GM23338 (cell line): ENCODE measurements around the gene IGSF22. TPM values are rescaled to one million over a fixed set of nuclear protein-coding genes. Genes with fewer than 3 reads are reported as not detected.

Source experiments
- ATAC-seq: fragments of 200-7000 bp; cut with Tn5 transposase; 3 replicates; pipeline ENCODE4 v1.9.1; 2020
- DNase-seq: peaks from one replicate; pipeline ENCODE4 v3.0.0-alpha.2; 2015; ENCODE audit warnings: low spot score
- H2AFZ ChIP-seq: fragments of 200-600 bp; sonication (generic); 2 replicates; pipeline ENCODE4 v1.8.0; 2016; ENCODE audit warnings: antibody characterized with exemption, mild to moderate bottlenecking, moderate library complexity
- H3F3A ChIP-seq: fragments of 200-600 bp; sonication (generic); replicated peaks from 2 replicates; pipeline ENCODE4 v1.8.0; 2017; ENCODE audit warnings: antibody characterized with exemption, mixed run types, low read depth
- H3K27ac ChIP-seq: fragments of 200-600 bp; sonication (generic); 2 replicates; pipeline ENCODE4 v1.6.1; 2016; ENCODE audit warnings: low read depth
- H3K27me3 ChIP-seq: fragments of 200-600 bp; sonication (generic); 2 replicates; pipeline ENCODE4 v1.8.0; 2016; ENCODE audit warnings: mild to moderate bottlenecking, mixed run types, moderate library complexity; ENCODE audit not compliant: insufficient read depth
- H3K36me3 ChIP-seq: fragments of 200-600 bp; sonication (generic); 2 replicates; pipeline ENCODE4 v1.8.0; 2016; ENCODE audit warnings: mild to moderate bottlenecking; ENCODE audit not compliant: insufficient read depth
- H3K4me1 ChIP-seq: fragments of 200-600 bp; sonication (generic); 2 replicates; pipeline ENCODE4 v1.8.0; 2016; ENCODE audit warnings: mild to moderate bottlenecking, moderate library complexity; ENCODE audit not compliant: insufficient read depth
- H3K4me2 ChIP-seq: fragments of 200-600 bp; sonication (generic); 2 replicates; pipeline ENCODE4 v1.7.1; 2017; ENCODE audit warnings: mixed run types
- H3K4me3 ChIP-seq: fragments of 200-600 bp; sonication (generic); 2 replicates; pipeline ENCODE4 v1.6.1; 2016; ENCODE audit warnings: mixed run types
- H3K79me2 ChIP-seq: fragments of 200-600 bp; sonication (generic); replicated peaks from 2 replicates; pipeline ENCODE4 v1.8.0; 2017; ENCODE audit warnings: mild to moderate bottlenecking; ENCODE audit not compliant: insufficient read depth
- H3K9me2 ChIP-seq: fragments of 200-600 bp; sonication (generic); 2 replicates; pipeline ENCODE4 v1.8.0; 2017; ENCODE audit not compliant: insufficient read depth
- H4K20me1 ChIP-seq: fragments of 200-600 bp; sonication (generic); replicated peaks from 2 replicates; pipeline ENCODE4 v1.8.0; 2017; ENCODE audit warnings: mild to moderate bottlenecking; ENCODE audit not compliant: insufficient read depth
- H3K27ac Mint-ChIP-seq: 2 replicates; pipeline ENCODE4 v1.8.0; 2020; ENCODE audit warnings: inconsistent platforms, mild to moderate bottlenecking, moderate library complexity, mixed read lengths
- H3K27me3 Mint-ChIP-seq: 3 replicates; pipeline ENCODE4 v1.8.0; 2022; ENCODE audit warnings: low read depth, mild to moderate bottlenecking, moderate library complexity, mixed read lengths, inconsistent platforms; ENCODE audit not compliant: insufficient read depth, poor library complexity
- H3K36me3 Mint-ChIP-seq: 3 replicates; pipeline ENCODE4 v1.8.0; 2021; ENCODE audit warnings: low read depth, mild to moderate bottlenecking, inconsistent platforms, moderate library complexity, mixed read lengths
- H3K4me1 Mint-ChIP-seq: 3 replicates; pipeline ENCODE4 v1.8.0; 2020; ENCODE audit warnings: mild to moderate bottlenecking, inconsistent platforms, mixed read lengths
- H3K4me3 Mint-ChIP-seq: 3 replicates; pipeline ENCODE4 v1.8.0; 2021; ENCODE audit warnings: moderate library complexity, mild to moderate bottlenecking, inconsistent platforms, mixed read lengths
- H3K9me3 Mint-ChIP-seq: 3 replicates; pipeline ENCODE4 v1.8.0; 2020; ENCODE audit warnings: moderate library complexity, mild to moderate bottlenecking, inconsistent platforms, mixed read lengths
- CREB1 ChIP-seq: fragments of 250-450 bp; sonication (Bioruptor Pico); IDR thresholded peaks from 2 replicates; pipeline ENCODE4 v1.5.0; 2020; ENCODE audit warnings: low read depth, mild to moderate bottlenecking, moderate library complexity
- CTCF ChIP-seq, 2 experiments: fragments of 200-600 bp in 1 of 2; sonication (generic) in 1 of 2; conservative IDR thresholded peaks; 2 replicates each; pipeline versions ENCODE4 v1.5.1 to v1.6.1; 2016 to 2017; ENCODE audit warnings: antibody characterized with exemption in 2 of 2, low read depth in 2 of 2, mild to moderate bottlenecking in 2 of 2, moderate library complexity in 1 of 2
- EZH2 ChIP-seq: fragments of 200-600 bp; sonication (generic); IDR thresholded peaks from one replicate; pipeline ENCODE4 v1.8.0; 2017; ENCODE audit warnings: antibody characterized with exemption, mild to moderate bottlenecking, low read depth; ENCODE audit not compliant: unreplicated experiment
- EZH2phosphoT487 ChIP-seq: fragments of 200-600 bp; sonication (generic); IDR thresholded peaks from one replicate; pipeline ENCODE4 v1.8.1; 2018; ENCODE audit warnings: antibody characterized with exemption; ENCODE audit not compliant: unreplicated experiment
- JUNB ChIP-seq: IDR thresholded peaks from one replicate; pipeline ENCODE4 v1.6.1; 2016; ENCODE audit warnings: antibody characterized with exemption; ENCODE audit not compliant: unreplicated experiment
- NANOG ChIP-seq: IDR thresholded peaks from 2 replicates; pipeline ENCODE4 v1.6.1; 2016; ENCODE audit warnings: antibody characterized with exemption, borderline replicate concordance
- POLR2AphosphoS5 ChIP-seq: IDR thresholded peaks from 2 replicates; pipeline ENCODE4 v1.6.1; 2016; ENCODE audit warnings: antibody characterized with exemption, low read depth
- REST ChIP-seq: IDR thresholded peaks from one replicate; pipeline ENCODE4 v1.6.1; 2018; ENCODE audit warnings: antibody characterized with exemption; ENCODE audit not compliant: unreplicated experiment
- STAT1 ChIP-seq: IDR thresholded peaks from one replicate; pipeline ENCODE4 v1.6.1; 2016; ENCODE audit warnings: antibody characterized with exemption; ENCODE audit not compliant: unreplicated experiment
- ZNF114 ChIP-seq: fragments of 250-450 bp; sonication (Bioruptor Pico); IDR thresholded peaks from 2 replicates; pipeline ENCODE4 v1.5.0; 2020; ENCODE audit warnings: mild to moderate bottlenecking, moderate library complexity
- ZNF331 ChIP-seq: fragments of 250-450 bp; sonication (Bioruptor Pico); IDR thresholded peaks from 2 replicates; pipeline ENCODE4 v1.5.0; 2020; ENCODE audit warnings: low read depth, mild to moderate bottlenecking, moderate library complexity
- ZNF462 ChIP-seq: fragments of 250-450 bp; sonication (Bioruptor Pico); IDR thresholded peaks from 2 replicates; pipeline ENCODE4 v1.5.0; 2020; ENCODE audit warnings: mild to moderate bottlenecking, moderate library complexity
- polyA plus RNA-seq: library from polyadenylated mRNA; unstranded; fragments of >200 nt; fragmentation: Nextera tagmentation; extraction: Ambion mirVana; gene quantifications from 2 replicates; pipeline ENCODE4 v1.2.1, GENCODE V29; 2016
- total RNA-seq: library from RNA; depleted of rRNA; stranded (reverse); fragments of >200 nt; shearing (Covaris generic); gene quantifications from 2 replicates; pipeline ENCODE4 v1.2.3, GENCODE V29; 2014

The IGSF22 gene
- total and polyA plus RNA-seq, 2 experiments from 2014 or later: 0.37 TPM; not detected in 1

- no peak for TF ChIP-seq ZNF462 (CRISPR knock-in tag)
- TF ChIP-seq ZNF331 (CRISPR knock-in tag): no peak
- no peak for TF ChIP-seq NANOG
- no peak for TF ChIP-seq CREB1 (CRISPR knock-in tag)
- no peak for TF ChIP-seq STAT1
- TF ChIP-seq EZH2phosphoT487: no peak
These were observed 43.0 kb upstream of the IGSF22 start (continued) for GRCh38 chr11:18768978-18769377.

GRCh38 chr11:18768472-18768901 is 42.5 kb upstream of the IGSF22 start:
- H2AFZ ChIP-seq: no peak overlapping the region
- H3K36me3 ChIP-seq: no peaks in the 10 kb centered on the region
- H3F3A ChIP-seq: no peaks in the 10 kb centered on the region
- H3K9me3 Mint-ChIP-seq: no peaks in the 10 kb centered on the region
- H4K20me1 ChIP-seq: no peaks in the 10 kb centered on the region
- no peak overlapping the region for H3K27ac Mint-ChIP-seq
- no peaks in the 10 kb centered on the region for H3K27me3 ChIP-seq
- ATAC-seq (no peak), DNase-seq (no peak)
- H3K27me3 Mint-ChIP-seq: peaks cover 17% of the 10 kb centered on the region
- no peak overlapping the region for H3K27ac ChIP-seq
- no peak overlapping the region for H3K4me2 ChIP-seq
- no peaks in the 10 kb centered on the region for H3K9me2 ChIP-seq
- no peak overlapping the region for H3K4me3 ChIP-seq
- H3K36me3 Mint-ChIP-seq: peaks cover 2% of the 10 kb centered on the region; the same call in 1 of the 3 replicates
- H3K4me1 Mint-ChIP-seq: peaks cover 33% of the 10 kb centered on the region
- peaks cover 22% of the 10 kb centered on the region for H3K4me1 ChIP-seq
- H3K79me2 ChIP-seq: no peaks in the 10 kb centered on the region
- H3K4me3 Mint-ChIP-seq: no peak overlapping the region
- TF ChIP-seq EZH2phosphoT487: no peak
- no peak for TF ChIP-seq EZH2
- TF ChIP-seq ZNF114 (CRISPR knock-in tag): no peak
- no peak for TF ChIP-seq NANOG
- no peak for TF ChIP-seq ZNF331 (CRISPR knock-in tag)
- TF ChIP-seq CTCF (conservative IDR thresholded peaks at IDR 0.05; ENCODE audit: low read depth in 2 of 2): no peak
- no peak for TF ChIP-seq JUNB
- no peak for TF ChIP-seq CREB1 (CRISPR knock-in tag)
- TF ChIP-seq POLR2AphosphoS5: no peak
- no peak for TF ChIP-seq REST
